HG03175 (cell line): Measurements from ENCODE around the gene MAML3.
"Not testable (repeated sequence)": the region's sequence is repeated elsewhere in the genome, so short reads cannot be mapped to it uniquely, and the experiment has no call there.

Experiments
- ATAC-seq: cut with Tn5 transposase; IDR thresholded peaks from one replicate; pipeline ENCODE4 v1.9.1; 2021; ENCODE audit warnings: mild to moderate bottlenecking, moderate library complexity; ENCODE audit not compliant: unreplicated experiment

The MAML3 gene

DNA sequence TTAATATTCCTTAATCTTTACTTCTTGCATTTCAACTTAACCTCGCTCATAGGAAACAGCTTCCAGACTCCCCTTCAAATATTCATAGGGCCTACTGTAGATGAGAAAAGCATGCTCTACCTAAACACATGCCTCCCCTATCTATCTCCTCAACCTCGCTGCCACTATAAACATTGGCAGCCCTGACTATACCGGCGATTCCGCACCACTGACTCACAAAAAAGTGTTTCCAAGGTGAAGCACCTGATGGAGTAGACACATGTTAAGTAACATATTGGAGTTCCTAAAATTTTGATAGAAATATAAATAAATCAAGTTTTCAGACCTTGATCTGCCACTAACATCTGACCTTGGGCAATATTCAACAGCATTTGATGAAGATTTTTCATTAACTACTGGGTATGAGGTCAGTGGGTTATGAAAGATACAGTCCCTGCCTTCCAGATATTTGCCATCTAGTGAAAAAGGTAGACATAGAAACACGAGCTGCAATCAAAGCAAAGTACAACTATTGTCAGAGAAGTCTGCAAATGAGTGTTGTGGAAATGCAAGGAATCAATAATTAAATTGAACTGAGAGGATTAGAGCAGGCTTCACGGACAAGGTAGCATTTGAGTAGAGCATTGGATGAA, 184.2 kb downstream of the MAML3 start:
- no peak for ATAC-seq

GRCh38 chr4:139968831-139969230, 185.2 kb downstream of the MAML3 start:
- ATAC-seq, result no peak

- ATAC-seq, result no peak
Measured at GRCh38 chr4:139966383-139966782, 187.6 kb downstream of the MAML3 start.

DNA sequence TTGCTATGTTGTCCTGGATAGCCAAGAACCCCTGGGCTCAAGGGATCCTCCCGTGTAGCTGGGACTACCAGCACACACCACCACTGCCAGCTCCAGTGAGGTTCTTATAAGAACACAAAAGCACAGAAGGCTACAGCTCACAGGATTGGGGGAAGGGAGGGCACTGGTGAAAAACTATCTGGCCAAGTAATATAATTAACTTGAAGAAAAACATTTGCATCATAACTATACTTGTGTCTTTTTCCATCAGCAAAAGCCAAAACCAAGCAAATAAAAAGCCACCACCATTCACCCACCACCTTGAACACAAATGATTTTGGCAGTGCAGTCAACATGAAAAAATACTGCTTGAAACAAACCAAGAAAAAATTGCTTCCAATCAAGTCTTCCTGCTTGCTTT, 188.2 kb downstream of the MAML3 start:
- no peak for ATAC-seq

DNA sequence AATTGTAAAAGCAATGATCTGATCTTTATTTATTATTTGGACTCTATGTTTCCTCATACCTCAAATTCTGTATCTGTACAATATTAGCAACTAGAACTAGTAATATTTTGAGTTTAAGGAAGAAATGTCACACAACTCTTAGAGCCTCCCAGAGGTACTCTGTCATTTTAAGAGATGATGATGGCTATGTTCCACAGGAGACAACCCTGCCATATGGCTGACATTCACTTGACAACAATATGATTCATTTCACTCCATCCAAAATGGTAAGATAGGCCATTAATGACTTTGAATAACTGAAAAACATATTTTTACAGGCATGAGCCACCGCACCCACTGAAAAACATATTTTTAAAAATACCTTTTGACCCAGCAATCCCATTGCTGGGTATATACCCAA, 190.3 kb downstream of the MAML3 start:
- ATAC-seq, result no peak

DNA sequence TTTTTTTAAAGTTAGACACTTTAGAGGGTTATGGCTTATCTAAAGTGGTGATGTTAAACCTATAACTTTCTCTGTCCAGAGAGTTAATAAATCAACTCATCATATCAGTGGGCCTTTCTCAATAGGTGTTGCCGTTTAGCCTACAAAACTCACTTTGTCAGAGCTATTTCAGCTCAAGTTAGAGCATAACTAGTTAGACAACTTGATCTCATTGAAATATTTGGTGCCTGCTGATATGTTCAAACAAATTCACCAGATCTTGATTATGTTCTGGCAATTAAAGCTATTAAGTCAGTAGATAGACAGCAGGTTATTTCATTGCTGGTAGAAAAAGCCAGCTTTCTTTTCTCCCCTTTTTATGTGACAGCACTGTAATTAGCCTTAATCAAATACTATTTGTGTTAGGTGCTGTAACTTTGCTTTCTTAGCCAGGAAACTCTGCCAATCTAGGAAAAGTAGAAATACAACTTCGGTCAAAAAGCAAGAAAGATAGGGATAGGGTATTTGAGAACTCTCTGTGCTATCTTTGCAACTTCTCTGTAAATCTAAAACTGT, 191.8 kb downstream of the MAML3 start:
- no peak for ATAC-seq

- no peak for ATAC-seq
Measured at GRCh38 chr4:139961344-139961946, 192.5 kb downstream of the MAML3 start.

- no peak for ATAC-seq
Measured at GRCh38 chr4:139959396-139959795, 194.6 kb downstream of the MAML3 start.

- no peak for ATAC-seq
Measured at GRCh38 chr4:139958739-139959098, 195.3 kb downstream of the MAML3 start.

DNA sequence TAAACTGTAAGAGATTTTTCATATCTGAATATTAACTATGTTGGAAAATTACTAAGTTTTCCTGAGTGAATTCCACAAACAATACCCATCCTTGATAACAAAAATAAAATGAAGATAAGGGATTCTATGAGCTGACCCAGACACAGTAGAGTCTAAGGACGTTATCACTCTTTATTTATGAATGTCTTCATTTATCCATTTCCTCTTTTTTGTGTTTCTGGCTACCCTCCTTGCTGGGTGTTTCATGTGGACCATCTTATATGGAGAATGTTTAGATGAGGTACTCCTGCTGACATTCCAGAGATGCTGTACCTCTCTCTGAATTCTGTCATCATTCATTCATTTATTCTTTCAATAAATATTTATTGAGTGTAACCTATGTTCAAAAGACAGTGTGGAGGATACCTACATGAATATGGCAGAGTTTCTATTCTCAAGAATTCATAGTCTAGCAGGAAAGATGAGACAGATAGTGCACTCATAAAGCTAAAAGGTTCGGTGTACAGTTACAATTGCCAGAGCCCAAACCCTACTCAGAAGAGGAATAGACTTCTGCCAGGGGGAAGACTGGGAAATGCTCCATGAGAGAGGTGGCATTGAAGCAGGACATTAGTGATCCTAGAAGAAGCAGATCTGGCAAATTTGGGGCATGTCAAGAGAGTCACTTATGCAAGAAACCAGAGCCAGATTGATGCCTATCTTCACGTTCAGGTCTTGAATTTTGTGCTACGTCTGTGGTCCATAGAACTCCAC, 195.8 kb downstream of the MAML3 start:
- no peak for ATAC-seq

DNA sequence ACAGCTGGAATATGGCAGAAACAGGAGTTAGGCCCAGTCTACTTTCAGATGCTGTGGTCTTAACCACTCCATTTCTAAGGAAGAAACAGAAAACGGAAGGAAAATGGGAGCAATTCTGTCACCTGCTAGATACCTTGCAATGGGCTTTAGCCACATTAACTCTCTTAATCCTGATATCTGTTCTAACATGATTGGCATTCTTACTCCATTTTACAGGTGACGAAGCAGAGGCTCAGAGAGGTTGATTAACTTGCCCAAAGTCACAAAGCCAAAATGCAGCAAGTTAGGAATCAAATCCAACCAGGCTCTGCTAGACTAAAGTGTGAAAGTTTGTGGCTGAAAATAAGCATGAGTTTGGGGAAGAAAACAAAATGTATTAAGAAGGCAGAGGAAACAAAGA, 196.9 kb downstream of the MAML3 start:
- no peak for ATAC-seq

DNA sequence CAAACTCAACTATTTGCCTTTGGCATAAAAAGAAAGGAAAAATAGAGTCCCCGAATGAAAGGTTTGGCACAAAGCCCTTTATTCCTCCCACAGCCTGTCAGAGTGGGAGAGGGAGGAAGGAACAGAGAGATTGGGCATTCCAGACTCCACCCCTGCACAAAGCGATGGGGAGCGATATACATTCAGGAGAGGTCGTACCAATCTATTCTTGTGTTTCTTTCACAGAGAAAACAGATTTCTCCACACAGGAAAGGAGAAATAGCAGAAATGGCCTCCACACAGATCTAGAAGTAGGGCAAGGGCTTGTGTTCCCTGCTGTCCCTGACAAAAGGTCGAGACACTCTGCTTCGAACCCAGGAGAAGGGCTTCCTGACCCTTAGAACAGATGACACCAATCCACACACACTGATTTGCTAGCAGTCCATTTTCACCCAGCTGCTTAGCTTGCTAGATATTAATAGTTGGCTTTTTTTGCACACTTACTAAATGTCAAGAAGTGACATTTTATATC, 197.4 kb downstream of the MAML3 start:
- no peak for ATAC-seq

- ATAC-seq, result no peak
Measured at GRCh38 chr4:139955600-139955999, 198.4 kb downstream of the MAML3 start.

DNA sequence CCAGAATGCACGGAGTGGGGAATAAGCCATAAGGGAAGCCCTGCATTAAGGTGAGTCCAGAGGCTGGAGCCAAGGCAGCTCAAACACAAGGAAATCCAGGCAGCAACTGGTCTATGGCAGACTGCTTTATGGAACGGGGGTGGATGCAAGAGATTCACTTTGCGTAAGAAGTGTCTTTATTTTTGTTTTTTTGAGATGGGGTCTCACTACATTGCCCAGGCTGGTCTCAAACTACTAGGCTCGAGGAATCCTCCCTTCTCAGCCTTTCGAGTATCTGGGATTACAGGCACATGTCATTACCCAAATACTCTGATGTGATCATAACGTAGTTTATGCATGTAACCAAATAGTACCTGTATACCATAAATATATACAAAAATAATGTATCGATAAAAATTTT, 199.5 kb downstream of the MAML3 start:
- ATAC-seq, result no peak

GRCh38 chr4:139951021-139951420, 203.0 kb downstream of the MAML3 start:
- ATAC-seq, result peak; percentile 1

DNA sequence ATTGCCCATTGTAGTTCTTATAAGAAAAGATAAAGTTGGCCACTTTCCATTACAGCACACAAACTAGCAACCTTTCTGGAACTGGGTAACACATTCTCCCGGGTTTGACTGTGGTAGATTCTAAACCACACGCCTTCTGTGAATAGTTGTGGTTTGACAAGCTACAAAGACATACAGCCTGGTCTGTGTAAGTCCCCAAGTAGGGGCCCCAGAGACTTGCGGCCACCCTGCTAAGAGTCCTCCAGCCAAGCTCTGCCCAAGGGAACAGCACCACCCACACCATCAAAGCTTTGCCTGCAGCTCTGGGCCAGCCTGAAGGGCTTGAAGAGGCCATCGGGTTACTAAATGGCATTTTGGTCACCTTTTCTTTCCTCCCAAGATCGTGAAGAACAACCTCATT, 203.4 kb downstream of the MAML3 start:
- ATAC-seq, result peak; percentile 95

DNA sequence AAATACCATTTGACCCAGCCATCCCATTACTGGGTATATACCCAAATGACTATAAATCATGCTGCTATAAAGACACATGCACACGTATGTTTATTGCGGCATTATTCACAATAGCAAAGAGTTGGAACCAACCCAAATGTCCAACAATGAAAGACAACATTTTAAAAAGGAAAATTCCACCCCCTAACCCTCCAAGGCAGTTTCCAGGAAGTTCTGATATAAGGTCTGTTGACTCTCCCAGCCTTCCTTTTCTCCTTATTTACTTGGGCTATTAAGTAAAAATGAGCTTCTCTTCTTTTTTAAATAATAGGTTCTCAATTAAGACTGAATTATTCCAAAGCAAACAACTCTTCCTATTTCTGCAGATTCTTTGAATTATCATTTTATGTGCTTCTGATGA, 209.1 kb downstream of the MAML3 start:
- not testable (repeated sequence) for ATAC-seq

DNA sequence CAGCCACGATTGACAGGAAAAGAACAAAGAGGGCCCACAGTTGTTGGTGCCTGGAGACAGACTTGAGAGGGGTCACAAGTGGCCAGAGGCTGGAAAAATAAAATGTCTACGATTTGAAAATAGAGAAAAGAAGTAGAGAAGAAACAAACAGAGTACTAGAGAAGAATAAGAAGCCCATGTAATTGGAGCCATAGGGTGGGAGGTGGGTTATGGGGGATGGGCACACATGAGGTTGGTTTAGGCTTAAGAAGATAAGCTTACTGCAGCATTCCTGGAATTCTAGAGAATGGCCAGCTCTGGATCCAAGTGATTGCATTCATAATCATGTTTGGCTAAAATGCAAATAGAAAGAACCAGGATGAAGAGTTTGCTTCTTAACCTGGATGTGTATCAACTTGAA, 210.7 kb downstream of the MAML3 start:
- ATAC-seq, result no peak

- no peak for ATAC-seq
Measured at GRCh38 chr4:139942241-139942640, 211.7 kb downstream of the MAML3 start.

DNA sequence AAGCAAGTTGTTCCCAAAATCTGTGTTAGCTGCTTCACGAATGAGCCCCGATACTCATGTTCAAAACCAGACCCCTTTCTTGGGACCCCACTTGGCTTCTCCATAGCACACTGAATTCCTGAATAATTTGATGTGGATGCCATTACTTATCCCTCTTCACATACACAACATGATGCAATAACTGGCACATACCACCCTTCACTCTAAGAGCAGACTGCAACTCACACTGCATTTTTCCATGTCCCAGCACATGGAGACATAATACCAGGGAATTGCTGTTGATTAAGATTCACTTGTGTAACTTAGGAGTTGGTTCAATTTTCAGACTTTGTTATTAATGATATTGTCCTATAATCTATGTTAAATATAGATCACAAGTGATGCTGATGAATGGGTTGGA, 213.4 kb downstream of the MAML3 start:
- no peak for ATAC-seq

GRCh38 chr4:139938414-139938813, 215.6 kb downstream of the MAML3 start:
- no peak for ATAC-seq

DNA sequence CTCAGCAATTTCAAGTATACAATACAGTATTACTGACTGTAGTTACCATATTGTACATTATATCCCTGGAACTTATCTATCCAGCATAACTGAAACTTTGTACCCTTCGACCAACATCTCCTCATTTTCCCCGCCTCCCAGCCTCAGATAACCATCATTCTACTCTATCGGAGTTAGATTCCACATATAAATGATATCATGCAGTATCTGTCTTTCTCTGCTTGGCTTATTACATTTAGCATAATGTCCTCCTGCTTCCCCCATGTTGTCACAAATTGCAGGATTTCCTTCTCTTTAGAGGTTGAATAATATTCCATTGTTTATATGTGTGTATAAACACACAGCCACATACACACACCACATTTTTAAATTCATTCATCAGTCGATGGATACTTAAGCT, 218.1 kb downstream of the MAML3 start:
- ATAC-seq, result no peak
